RWPE1 (cell line): ENCODE data around the gene PDGFRB.

Experiments
- CTCF ChIA-PET: fragments of 350-600 bp; sonication (Branson Sonifier 250); formaldehyde crosslinking; extraction: SDS; loops from one replicate; lab custom pipeline; 2021; lab: Yijun Ruan, JAX
- POLR2A ChIA-PET: fragments of 400-600 bp; formaldehyde crosslinking; extraction: SDS; loops from one replicate; lab custom pipeline; 2020; ENCODE audit warnings: antibody characterized with exemption; ENCODE audit not compliant: low non-redundant PET; lab: Yijun Ruan, JAX
- DNase-seq: peaks from one replicate; pipeline ENCODE4 v3.0.0; 2012; ENCODE audit warnings: low spot score
- H3K27ac ChIP-seq: fragments of 450-650 bp; 2 replicates; pipeline ENCODE4 v1.5.1; 2017
- CTCF ChIP-seq: fragments of 450-650 bp; conservative IDR thresholded peaks from 2 replicates; pipeline ENCODE4 v1.5.1; 2017; ENCODE audit warnings: low read depth, mild to moderate bottlenecking

The PDGFRB gene

GRCh38 chr5:150189326-150189725 is 33.7 kb upstream of the PDGFRB start:
- POLR2A ChIA-PET, result no interaction called here
- CTCF ChIA-PET, result interaction anchor here (0.6 to 1.0 kb wide), 2 partner anchors 27 to 1031 kb away, joined by 3 read pairs; no protein-coding TSS in a partner anchor
- no peak overlapping the region for H3K27ac ChIP-seq
- DNase-seq, result no peak
- TF ChIP-seq CTCF, result no peak

GRCh38 chr5:150188146-150188842 is 32.6 kb upstream of the PDGFRB start:
- no peak overlapping the region for H3K27ac ChIP-seq
- ChIA-PET CTCF (interaction anchor here (0.6 to 1.0 kb wide), 3 partner anchors 26 to 85 kb away, joined by 3 read pairs; no protein-coding TSS in a partner anchor), POLR2A (no interaction called here)
- TF ChIP-seq CTCF, result no peak
- DNase-seq, result no peak

GRCh38 chr5:150186897-150187296 is 31.3 kb upstream of the PDGFRB start:
- H3K27ac ChIP-seq, result no peak overlapping the region
- TF ChIP-seq CTCF, result no peak
- no peak for DNase-seq
- CTCF ChIA-PET, result interaction anchor here (1.0 kb wide), 1 partner anchor 9 kb away, joined by 3 read pairs; no protein-coding TSS in a partner anchor
- POLR2A ChIA-PET, result no interaction called here

GRCh38 chr5:150186137-150186536 is 30.5 kb upstream of the PDGFRB start:
- no peak for DNase-seq
- ChIA-PET CTCF (interaction anchor here (1.0 kb wide), 1 partner anchor 9 kb away, joined by 3 read pairs; no protein-coding TSS in a partner anchor), POLR2A (no interaction called here)

GRCh38 chr5:150184990-150185912 is 29.6 kb upstream of the PDGFRB start:
- ChIA-PET POLR2A (no interaction called here), CTCF (no interaction called here)
- no peak for DNase-seq
- no peak for TF ChIP-seq CTCF
- no peak overlapping the region for H3K27ac ChIP-seq

More at GRCh38 chr5:150186137-150186536, 30.5 kb upstream of the PDGFRB start:
- no peak for TF ChIP-seq CTCF
- no peak overlapping the region for H3K27ac ChIP-seq

GRCh38 chr5:150184006-150184405 is 28.4 kb upstream of the PDGFRB start:
- no peak for DNase-seq
- no peak overlapping the region for H3K27ac ChIP-seq
- ChIA-PET CTCF (interaction anchor here (0.7 kb wide), 2 partner anchors 332 to 568 kb away, joined by 3 read pairs; no protein-coding TSS in a partner anchor), POLR2A (no interaction called here)
- TF ChIP-seq CTCF, result no peak
